NCI-H128 (cell line): ENCODE measurements around the gene HYAL2.
"Not testable (repeated sequence)": the region's sequence is repeated elsewhere in the genome, so short reads cannot be mapped to it uniquely, and the experiment has no call there.

Source experiments
- DNase-seq: peaks from one replicate; lab custom pipeline; 2025; ENCODE audit not compliant: unreplicated experiment; lab: John Stamatoyannopoulos, UW

HYAL2 gene

GRCh38 chr3:50272911-50273688, 49.4 kb downstream of the HYAL2 start:
- peak; percentile 75 for DNase-seq

GRCh38 chr3:50272538-50272910, 50.0 kb downstream of the HYAL2 start:
- not testable (repeated sequence) for DNase-seq

- no peak for DNase-seq
Measured at GRCh38 chr3:50271314-50271936, 51.1 kb downstream of the HYAL2 start.

- DNase-seq: no peak
Measured at GRCh38 chr3:50270422-50271224, 51.9 kb downstream of the HYAL2 start.

GRCh38 chr3:50269977-50270413, 52.5 kb downstream of the HYAL2 start:
- no peak for DNase-seq

GRCh38 chr3:50269460-50269859, 53.1 kb downstream of the HYAL2 start:
- DNase-seq: no peak

GRCh38 chr3:50268703-50269451, 53.7 kb downstream of the HYAL2 start, which contains the start of gene SEMA3B:
Gene SEMA3B, plus strand, starts transcription at chr3:50269147. Its CDS starts 94 bp downstream, at chr3:50269241.
- DNase-seq: no peak

GRCh38 chr3:50268276-50268675, 54.3 kb downstream of the HYAL2 start:
- no peak for DNase-seq
